ENCODE measurements around the gene OTOP2. TPM values are rescaled to one million over a fixed set of nuclear protein-coding genes. Genes with fewer than 3 reads are reported as not detected.

OTOP2 gene, protein sequence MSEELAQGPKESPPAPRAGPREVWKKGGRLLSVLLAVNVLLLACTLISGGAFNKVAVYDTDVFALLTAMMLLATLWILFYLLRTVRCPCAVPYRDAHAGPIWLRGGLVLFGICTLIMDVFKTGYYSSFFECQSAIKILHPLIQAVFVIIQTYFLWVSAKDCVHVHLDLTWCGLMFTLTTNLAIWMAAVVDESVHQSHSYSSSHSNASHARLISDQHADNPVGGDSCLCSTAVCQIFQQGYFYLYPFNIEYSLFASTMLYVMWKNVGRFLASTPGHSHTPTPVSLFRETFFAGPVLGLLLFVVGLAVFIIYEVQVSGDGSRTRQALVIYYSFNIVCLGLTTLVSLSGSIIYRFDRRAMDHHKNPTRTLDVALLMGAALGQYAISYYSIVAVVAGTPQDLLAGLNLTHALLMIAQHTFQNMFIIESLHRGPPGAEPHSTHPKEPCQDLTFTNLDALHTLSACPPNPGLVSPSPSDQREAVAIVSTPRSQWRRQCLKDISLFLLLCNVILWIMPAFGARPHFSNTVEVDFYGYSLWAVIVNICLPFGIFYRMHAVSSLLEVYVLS
- total RNA-seq (2012; rRNA removed) (not detected in 2 replicates), polyA plus RNA-seq (2012; rRNA removed) (not detected in 2 replicates), Bru-seq, nascent RNA (not detected), BruChase-seq, experiment 1, labeled RNA remaining after a 6-hour chase (percentile 7 among the genes with signal in this experiment), BruChase-seq, experiment 2, labeled RNA remaining after a 2-hour chase (not detected)
- polyA plus RNA-seq (2012; cell fraction: cytosol; rRNA removed), result not detected in 2 replicates
- not detected in 2 replicates for polyA plus RNA-seq (2012; cell fraction: nucleus; rRNA removed; ENCODE audit: low replicate concordance)
- long read RNA-seq, result 0 reads

DNA sequence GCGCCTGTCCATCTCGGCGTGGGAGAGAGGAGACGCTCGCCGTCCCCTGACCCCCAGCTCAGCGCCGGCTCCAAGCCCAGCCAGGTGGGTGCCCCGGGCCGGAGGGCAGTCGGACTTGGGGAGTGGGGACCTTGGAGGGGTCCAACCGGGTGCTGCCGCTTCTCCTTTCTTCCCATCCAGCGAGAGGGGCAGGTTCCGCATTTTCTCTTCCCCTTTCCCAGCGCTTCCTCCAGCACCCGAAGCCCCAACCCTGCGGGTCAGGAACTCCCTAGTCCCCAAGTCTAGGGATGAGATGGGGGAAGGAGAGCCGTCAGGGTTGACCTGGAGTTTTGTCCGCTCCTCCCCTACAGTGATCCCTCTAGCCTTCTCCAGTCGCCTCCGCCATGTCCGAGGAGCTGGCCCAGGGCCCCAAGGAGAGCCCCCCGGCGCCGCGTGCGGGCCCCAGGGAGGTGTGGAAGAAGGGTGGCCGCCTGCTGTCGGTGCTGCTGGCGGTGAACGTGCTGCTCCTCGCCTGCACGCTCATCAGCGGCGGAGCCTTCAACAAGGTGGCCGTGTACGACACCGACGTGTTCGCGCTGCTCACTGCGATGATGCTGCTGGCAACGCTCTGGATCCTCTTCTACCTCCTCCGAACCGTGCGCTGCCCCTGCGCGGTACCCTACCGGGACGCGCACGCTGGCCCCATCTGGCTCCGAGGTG lies at the start of gene OTOP2:
Gene OTOP2 (plus strand): TSS at position 24 of the 699 bp plus-strand sequence. CDS start 360 bp downstream, at position 384.
- no peak within 1 kb of the TSS for H3K9ac ChIP-seq (ENCODE audit: low read depth, low read length)
- H3K4me2 ChIP-seq (ENCODE audit: low read depth, low read length), result peak within 1 kb of the TSS; percentile 27
- no peak within 1 kb of the TSS for H2AK5ac ChIP-seq (ENCODE audit: low read depth, low read length)
- H3K36me3 ChIP-seq (ENCODE audit: control insufficient read depth, insufficient read depth, low read length), result no peaks in the 10 kb centered on the region
- no peaks in the 10 kb centered on the region for H3K9me3 ChIP-seq (ENCODE audit: control insufficient read depth, insufficient read depth, low read length)
- 4% methylated on average over 5 of the region's 54 CpGs; no CpG with 5 or more reads in 1 of the 2 experiments for WGBS, 2 experiments (ENCODE audit: extremely low coverage in 2 of 2, insufficient read length in 1 of 2)
- no peak within 1 kb of the TSS for H2BK15ac ChIP-seq (ENCODE audit: low read depth, low read length)
- dilution Hi-C loops (cut with HindIII; ENCODE audit: low sequenced_read_pairs, unreplicated experiment) (no loop called here), intact Hi-C loops (cut with micrococcal nuclease) (no loop called here), in situ Hi-C loops (cut with MboI; ENCODE audit: low sequenced_read_pairs) (no loop called here)
- peaks cover 86% of the 10 kb centered on the region for H3K27me3 ChIP-seq (ENCODE audit: control insufficient read depth, insufficient read depth, low read length)
- H4K8ac ChIP-seq (ENCODE audit: low read depth in 2 of 2, low read length in 2 of 2), result no peak within 1 kb of the TSS
- no peaks in the 10 kb centered on the region for H3K4me1 ChIP-seq (ENCODE audit: control insufficient read depth, insufficient read depth, low read length)
- no peak within 1 kb of the TSS for H3K56ac ChIP-seq (ENCODE audit: extremely low read depth, insufficient read depth, low read length)
- H3K9me1 ChIP-seq (ENCODE audit: insufficient read depth, low read length), result no peaks in the 10 kb centered on the region
- no peaks in the 10 kb centered on the region for H3K79me1 ChIP-seq (ENCODE audit: low read depth in 1 of 2, low read length in 2 of 2)
- no peak within 1 kb of the TSS for H3K27ac ChIP-seq (ENCODE audit: insufficient read depth, low read length)
- no TSS peak for BruUV-seq (replicated peaks)
- no peak within 1 kb of the TSS for H3K4me3 ChIP-seq (ENCODE audit: insufficient read depth, low read depth, low read length)
- no peak for TF ChIP-seq RFX5 (IDR thresholded peaks at IDR 0.05; ENCODE audit: low read depth, low read length)
- H2BK120ac ChIP-seq (ENCODE audit: low read depth, low read length), result no peak within 1 kb of the TSS
- no peak within 1 kb of the TSS for H2AK9ac ChIP-seq (replicated peaks; ENCODE audit: low read depth, low read length, poor library complexity)
- H3K4ac ChIP-seq (ENCODE audit: low read depth, low read length), result no peak within 1 kb of the TSS
- no peak within 1 kb of the TSS for H3K23ac ChIP-seq (ENCODE audit: low read depth, low read length)
- H4K5ac ChIP-seq (ENCODE audit: low read depth, low read length), result no peak within 1 kb of the TSS
- ATAC-seq (ENCODE audit: low read depth), result no peak
- no peaks in the 10 kb centered on the region for H4K20me1 ChIP-seq (ENCODE audit: insufficient read depth, low read length)
- no peak within 1 kb of the TSS for H4K91ac ChIP-seq (ENCODE audit: insufficient read depth, low read depth, low read length)
- H3K18ac ChIP-seq (ENCODE audit: low read depth, low read length), result no peak within 1 kb of the TSS
- peak within 1 kb of the TSS; percentile 63 for H2AFZ ChIP-seq (replicated peaks; ENCODE audit: low read length, poor library complexity)
- CTCF ChIA-PET, result interaction anchor here (1.4 to 1.8 kb wide), 2 partner anchors 24 to 34 kb away, joined by 3 to 10 read pairs; no protein-coding TSS in a partner anchor
- DNase-seq, result no peak
- H3K14ac ChIP-seq (replicated peaks; ENCODE audit: low read depth, low read length), result no peak within 1 kb of the TSS
- no peak within 1 kb of the TSS for H2BK20ac ChIP-seq (ENCODE audit: low read depth, low read length)
- POLR2A ChIA-PET (ENCODE audit: unreplicated experiment), result no interaction called here
- no peak within 1 kb of the TSS for H2BK5ac ChIP-seq (ENCODE audit: low read depth, low read length, poor library complexity, severe bottlenecking)

Data from IMR-90 (cell line).